Liver (tissue), 9 donors: Measurements from ENCODE around the gene NFE2L1. TPM values are rescaled to one million over a fixed set of nuclear protein-coding genes. Genes with fewer than 3 reads are reported as not detected.
A peak's percentile ranks its signal among the peaks of the same experiment; 100 is the strongest.

Experiments used
- DNase-seq: peaks from one replicate; pipeline ENCODE4 v3.0.0-alpha.2; 2017; ENCODE audit warnings: low spot score
- H3K27ac ChIP-seq, 2 donors: one replicate each; pipeline ENCODE4 v1.7.0; 2013; ENCODE audit warnings: inconsistent platforms in 2 of 2, low read length in 2 of 2, control low read depth in 1 of 2, low read depth in 1 of 2, mild to moderate bottlenecking in 1 of 2
- H3K27me3 ChIP-seq, 4 donors: one replicate each; pipeline versions ENCODE4 v1.6.1 to v1.7.0; 2013; ENCODE audit warnings: low read length in 3 of 4, inconsistent platforms in 1 of 4, mild to moderate bottlenecking in 1 of 4, moderate library complexity in 1 of 4; ENCODE audit not compliant: control insufficient read depth in 4 of 4, insufficient read depth in 4 of 4
- H3K36me3 ChIP-seq, 4 donors: one replicate each; pipeline versions ENCODE4 v1.6.1 to v1.7.0; 2013; ENCODE audit warnings: low read length in 3 of 4, mild to moderate bottlenecking in 3 of 4, low read depth in 1 of 4, moderate library complexity in 1 of 4; ENCODE audit not compliant: control insufficient read depth in 4 of 4, insufficient read depth in 3 of 4
- H3K4me1 ChIP-seq, 4 donors: one replicate each; pipeline versions ENCODE4 v1.6.1 to v1.7.0; 2013; ENCODE audit warnings: low read length in 3 of 4, mild to moderate bottlenecking in 3 of 4, moderate library complexity in 1 of 4; ENCODE audit not compliant: control insufficient read depth in 4 of 4, insufficient read depth in 4 of 4
- H3K4me3 ChIP-seq, 3 donors: one replicate each; pipeline versions ENCODE4 v1.6.1 to v1.7.0; 2013; ENCODE audit warnings: low read length in 3 of 3, control low read depth in 1 of 3, low read depth in 1 of 3, mild to moderate bottlenecking in 1 of 3
- H3K9ac ChIP-seq, 2 donors: one replicate each; pipeline ENCODE4 v1.7.0; 2013; ENCODE audit warnings: low read length in 2 of 2, mild to moderate bottlenecking in 2 of 2, moderate library complexity in 2 of 2, control low read depth in 1 of 2, low read depth in 1 of 2
- H3K9me3 ChIP-seq, 4 donors: one replicate each; pipeline versions ENCODE4 v1.6.1 to v1.7.0; 2013; ENCODE audit warnings: low read length in 3 of 4; ENCODE audit not compliant: control insufficient read depth in 4 of 4
- ATF3 ChIP-seq: IDR thresholded peaks from 2 replicates; pipeline ENCODE4 v1.6.1; 2016; ENCODE audit warnings: antibody characterized with exemption
- CTCF ChIP-seq: fragments of 150-350 bp; IDR thresholded peaks from 2 replicates; pipeline ENCODE4 v1.5.1; 2017; ENCODE audit warnings: improper control_type of control experiment, low read depth, low read length; ENCODE audit not compliant: missing input control
- EGR1 ChIP-seq, 2 donors: IDR thresholded peaks; 2 replicates each; pipeline ENCODE4 v1.6.1; 2016 to 2018; ENCODE audit warnings: antibody characterized with exemption in 2 of 2, low read depth in 2 of 2
- FOXA1 ChIP-seq: IDR thresholded peaks from 2 replicates; pipeline ENCODE4 v1.6.1; 2016; ENCODE audit warnings: antibody characterized with exemption
- FOXA2 ChIP-seq: IDR thresholded peaks from 2 replicates; pipeline ENCODE4 v1.6.1; 2016; ENCODE audit warnings: antibody characterized with exemption
- GABPA ChIP-seq, 2 donors: IDR thresholded peaks in 1 of 2; conservative IDR thresholded peaks in 1 of 2; 2 replicates each; pipeline ENCODE4 v1.6.1; 2016; ENCODE audit warnings: antibody characterized with exemption in 2 of 2, mild to moderate bottlenecking in 1 of 2, moderate library complexity in 1 of 2
- HNF4G ChIP-seq: IDR thresholded peaks from 2 replicates; pipeline ENCODE4 v1.6.1; 2016; ENCODE audit warnings: antibody characterized with exemption
- JUND ChIP-seq, 2 donors: IDR thresholded peaks; 2 replicates each; pipeline ENCODE4 v1.6.1; 2016; ENCODE audit warnings: antibody characterized with exemption in 2 of 2
- MAX ChIP-seq: IDR thresholded peaks from 2 replicates; pipeline ENCODE4 v1.6.1; 2016; ENCODE audit warnings: antibody characterized with exemption
- NR2F2 ChIP-seq: IDR thresholded peaks from 2 replicates; pipeline ENCODE4 v1.6.1; 2016; ENCODE audit warnings: antibody characterized with exemption
- RAD21 ChIP-seq, 2 donors: IDR thresholded peaks; 2 replicates each; pipeline ENCODE4 v1.6.1; 2016; ENCODE audit warnings: antibody characterized with exemption in 2 of 2, mild to moderate bottlenecking in 2 of 2
- REST ChIP-seq: IDR thresholded peaks from 2 replicates; pipeline ENCODE4 v1.6.1; 2016; ENCODE audit warnings: antibody characterized with exemption, mild to moderate bottlenecking
- RXRA ChIP-seq, 2 donors: IDR thresholded peaks; 2 replicates each; pipeline ENCODE4 v1.6.1; 2017 to 2018; ENCODE audit warnings: antibody characterized with exemption in 2 of 2, mild to moderate bottlenecking in 1 of 2
- SP1 ChIP-seq: IDR thresholded peaks from 2 replicates; pipeline ENCODE4 v1.6.1; 2018; ENCODE audit warnings: antibody characterized with exemption, mild to moderate bottlenecking
- TAF1 ChIP-seq: conservative IDR thresholded peaks from 2 replicates; pipeline ENCODE4 v1.6.1; 2016; ENCODE audit warnings: antibody characterized with exemption, mild to moderate bottlenecking
- YY1 ChIP-seq: IDR thresholded peaks from 2 replicates; pipeline ENCODE4 v1.6.1; 2016; ENCODE audit warnings: antibody characterized with exemption, mild to moderate bottlenecking
- ZBTB33 ChIP-seq: IDR thresholded peaks from 2 replicates; pipeline ENCODE4 v1.6.1; 2016; ENCODE audit warnings: antibody characterized with exemption
- WGBS: extraction: QIAGEN DNeasy Blood & Tissue Kit; methylation state at CpG from one replicate; pipeline ENCODE4 v1.1.7; 2013; 5-methylcytosine and 5-hydroxymethylcytosine counted together
- polyA plus RNA-seq, 2 donors: library from polyadenylated mRNA; stranded (reverse) in 1 of 2; unstranded in 1 of 2; fragments of 200-250 nt in 1 of 2; fragments of >200 nt in 1 of 2; fragmentation: Nextera tagmentation in 1 of 2; extraction: Ambion mirVana in 1 of 2; gene quantifications; one replicate each; pipeline versions ENCODE4 v1.2.1 to v1.2.3, GENCODE V29; 2013 to 2015
- total RNA-seq, 2 donors: library from RNA; depleted of rRNA; stranded (reverse); fragments of >200 nt; gene quantifications; one replicate each; pipeline ENCODE4 v1.2.3, GENCODE V29; 2014
- donor health status: healthy.
- donor health status: healthy.
- donor health status: healthy.
- donor health status: healthy.
- donor health status: healthy.

NFE2L1 gene
- total and polyA plus RNA-seq, 4 donors = 14.3 to 79.5 (median 57.6) TPM

- no peak for TF ChIP-seq ATF3
- TF ChIP-seq CTCF = peak; percentile 97
- peak; percentile 46 for TF ChIP-seq REST
These were observed 22.9 kb upstream of the NFE2L1 start (continued) for GRCh38 chr17:48025040-48025903.

GRCh38 chr17:48025904-48026501 lies 22.2 kb upstream of the NFE2L1 start:
- peaks cover 0 to 1% (median 0%) of the 10 kb centered on the region in 4 donors for H3K36me3 ChIP-seq
- H3K4me3 ChIP-seq = peak overlapping the region in 1 of 3 donors; percentile 79
- no peak for TF ChIP-seq JUND (IDR thresholded peaks at IDR 0.05)
- no peak for TF ChIP-seq CTCF
- no peak for TF ChIP-seq FOXA1
- no peak for TF ChIP-seq ATF3
- TF ChIP-seq ZBTB33 = no peak
- TF ChIP-seq GABPA (IDR thresholded peaks at IDR 0.05 in 1 of 2, conservative IDR thresholded peaks at IDR 0.05 in 1 of 2) = no peak
- no peak for TF ChIP-seq FOXA2
- no peak for TF ChIP-seq NR2F2
- no peak for TF ChIP-seq TAF1
- TF ChIP-seq RXRA (IDR thresholded peaks at IDR 0.05) = no peak
- no peak for TF ChIP-seq EGR1 (IDR thresholded peaks at IDR 0.05; ENCODE audit: low read depth in 2 of 2)
- no peak for TF ChIP-seq MAX
- TF ChIP-seq REST = no peak
- no peak for TF ChIP-seq RAD21 (IDR thresholded peaks at IDR 0.05)
- TF ChIP-seq HNF4G = no peak
- TF ChIP-seq YY1 = no peak
- TF ChIP-seq SP1 = no peak
- no peaks in the 10 kb centered on the region for H3K9me3 ChIP-seq
- DNase-seq = no peak
- H3K27ac ChIP-seq = no peak overlapping the region
- WGBS = 43% methylated on average over 8 of the region's 8 CpGs
- peaks cover 10 to 35% (median 31%) of the 10 kb centered on the region in 4 donors for H3K4me1 ChIP-seq
- H3K9ac ChIP-seq = no peak overlapping the region
- H3K27me3 ChIP-seq = no peaks in the 10 kb centered on the region
